Psoas muscle (tissue), 8 donors: ENCODE measurements around the gene ZBTB17. TPM values are rescaled to one million over a fixed set of nuclear protein-coding genes. Genes with fewer than 3 reads are reported as not detected.

Source experiments
- ATAC-seq, 4 donors: fragments of 200-7000 bp; cut with Tn5 transposase; one replicate each; pipeline ENCODE4 v1.9.1; 2020; ENCODE audit warnings: moderate library complexity in 3 of 4, mild to moderate bottlenecking in 2 of 4
- DNase-seq, 2 donors: peaks; one replicate each; pipeline ENCODE4 v3.0.0-alpha.2; 2020
- H3K27ac ChIP-seq: fragments of 200-600 bp; one replicate; pipeline ENCODE4 v1.8.0; 2022
- H3K27me3 ChIP-seq, 3 donors: fragments of 200-600 bp in 1 of 3; one replicate each; pipeline versions ENCODE4 v1.6.1 to v1.8.0; 2013 to 2022; ENCODE audit warnings: low read length in 2 of 3, mild to moderate bottlenecking in 2 of 3, moderate library complexity in 1 of 3; ENCODE audit not compliant: insufficient read depth in 3 of 3
- H3K36me3 ChIP-seq, 2 donors: fragments of 200-600 bp in 1 of 2; one replicate each; pipeline versions ENCODE4 v1.6.1 to v1.8.0; 2013 to 2022; ENCODE audit warnings: low read depth in 1 of 2, mild to moderate bottlenecking in 1 of 2, moderate library complexity in 1 of 2; ENCODE audit not compliant: insufficient read depth in 1 of 2
- H3K4me1 ChIP-seq: fragments of 200-600 bp; one replicate; pipeline ENCODE4 v1.8.0; 2022
- H3K4me3 ChIP-seq: fragments of 200-600 bp; one replicate; pipeline ENCODE4 v1.8.0; 2022; ENCODE audit warnings: mild to moderate bottlenecking
- H3K9me3 ChIP-seq: fragments of 200-600 bp; one replicate; pipeline ENCODE4 v1.8.0; 2022
- WGBS, 3 donors: extraction: QIAGEN DNeasy Blood & Tissue Kit; methylation state at CpG; one replicate each; pipeline versions ENCODE4 v1.1.6 to v1.1.7; 2013; 5-methylcytosine and 5-hydroxymethylcytosine counted together
- intact Hi-C, 2 donors: fragments of 100-400 bp; cut with DNase I; formaldehyde crosslinking; loops; one replicate each; pipeline versions ENCODE4 v1.11.0 to v1.14.2; 2022
- polyA plus RNA-seq, 3 donors: library from polyadenylated mRNA; stranded (reverse); fragments of 200-250 nt; gene quantifications; one replicate each; pipeline ENCODE4 v1.2.3, GENCODE V29; 2013
- total RNA-seq, 4 donors: library from RNA; stranded (reverse); fragmentation: NEBNext Ultra II Directional in 2 of 4; extraction: Animal tissue kit (Norgen Biotek cat#: 25700) in 2 of 4; gene quantifications; one replicate each; pipeline versions ENCODE4 v1.2.1 to v1.2.4, GENCODE V29; 2021 to 2023
- TF ChIP-seq, protein P1 (sequence below): fragments of 200-600 bp; IDR thresholded peaks from one replicate; pipeline ENCODE4 v1.8.0; 2022; ENCODE audit warnings: antibody characterized with exemption
- donor health status: healthy with polysubstance abuse.
- donor health status: DM: no; HTN: no; CAD: no; lungs with moderate emphysema.
- donor health status: Bipolar disorder and iron deficiency.
- donor health status: healthy.
- donor health status: DM: yes; HTN: yes; CAD: no.
- donor health status: DM: no; HTN: no; CAD: no.
- donor health status: DM: no; HTN: no; CAD: no.
- donor health status: DM: yes; HTN: yes; CAD: no.

The ZBTB17 gene
- total and polyA plus RNA-seq, 7 donors: 23.5 to 44.3 (median 29.5) TPM

- no peaks in the 10 kb centered on the region for H3K9me3 ChIP-seq
- intact Hi-C loops: no loop called here
- WGBS, 3 donors: 53 to 72% (median 57%) methylated on average over 6 of the region's 6 CpGs
- DNase-seq (peak; percentile 30 to 63), ATAC-seq (no peak)
- peak overlapping the region; percentile 100 for H3K27ac ChIP-seq
- no peaks in the 10 kb centered on the region for H3K36me3 ChIP-seq
- TF ChIP-seq, protein P1, sequence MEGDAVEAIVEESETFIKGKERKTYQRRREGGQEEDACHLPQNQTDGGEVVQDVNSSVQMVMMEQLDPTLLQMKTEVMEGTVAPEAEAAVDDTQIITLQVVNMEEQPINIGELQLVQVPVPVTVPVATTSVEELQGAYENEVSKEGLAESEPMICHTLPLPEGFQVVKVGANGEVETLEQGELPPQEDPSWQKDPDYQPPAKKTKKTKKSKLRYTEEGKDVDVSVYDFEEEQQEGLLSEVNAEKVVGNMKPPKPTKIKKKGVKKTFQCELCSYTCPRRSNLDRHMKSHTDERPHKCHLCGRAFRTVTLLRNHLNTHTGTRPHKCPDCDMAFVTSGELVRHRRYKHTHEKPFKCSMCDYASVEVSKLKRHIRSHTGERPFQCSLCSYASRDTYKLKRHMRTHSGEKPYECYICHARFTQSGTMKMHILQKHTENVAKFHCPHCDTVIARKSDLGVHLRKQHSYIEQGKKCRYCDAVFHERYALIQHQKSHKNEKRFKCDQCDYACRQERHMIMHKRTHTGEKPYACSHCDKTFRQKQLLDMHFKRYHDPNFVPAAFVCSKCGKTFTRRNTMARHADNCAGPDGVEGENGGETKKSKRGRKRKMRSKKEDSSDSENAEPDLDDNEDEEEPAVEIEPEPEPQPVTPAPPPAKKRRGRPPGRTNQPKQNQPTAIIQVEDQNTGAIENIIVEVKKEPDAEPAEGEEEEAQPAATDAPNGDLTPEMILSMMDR: no peak
- no peak overlapping the region for H3K4me3 ChIP-seq
- H3K27me3 ChIP-seq: no peaks in the 10 kb centered on the region
- peaks cover 32% of the 10 kb centered on the region for H3K4me1 ChIP-seq
Observed at GRCh38 chr1:16020325-16020724, 44.4 kb upstream of the ZBTB17 start.

DNA sequence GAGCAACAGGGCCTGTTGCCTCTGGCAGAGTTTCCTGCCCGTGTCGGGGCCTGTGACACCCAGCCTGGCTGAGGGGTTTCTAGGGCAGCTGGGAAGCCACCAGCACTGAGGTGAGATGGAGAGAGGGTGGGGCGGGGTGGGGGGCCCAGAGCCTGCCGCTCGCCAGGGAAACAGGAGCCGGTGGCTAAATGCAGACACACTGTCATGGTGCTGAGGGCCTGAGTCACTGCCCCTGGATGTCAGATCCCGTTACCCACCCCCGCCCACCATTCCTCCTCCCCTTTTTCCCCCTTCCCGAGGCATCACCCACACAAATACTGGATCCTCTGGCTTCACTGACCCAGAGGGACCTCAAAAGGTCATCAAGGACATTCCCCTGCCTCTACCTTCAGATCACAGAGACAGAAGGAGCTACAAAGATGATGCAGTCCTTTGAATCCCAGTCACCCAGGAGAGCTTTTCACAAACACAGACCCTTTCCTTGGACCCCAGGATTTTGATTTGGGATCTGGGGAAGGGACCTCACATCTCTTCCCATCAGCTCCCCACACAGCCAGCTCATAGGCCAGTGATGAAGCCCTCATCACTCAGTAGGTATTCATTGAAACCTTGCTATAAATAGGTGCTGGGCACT, 43.9 kb upstream of the ZBTB17 start:
- WGBS, 3 donors: 12 to 38% (median 34%) methylated on average over 9 of the region's 9 CpGs
- TF ChIP-seq, protein P1: no peak
- peak overlapping the region; percentile 100 for H3K27ac ChIP-seq
- H3K36me3 ChIP-seq: no peaks in the 10 kb centered on the region
- intact Hi-C loops: no loop called here
- H3K9me3 ChIP-seq: no peaks in the 10 kb centered on the region
- peak overlapping the region; percentile 84 for H3K4me3 ChIP-seq
- H3K4me1 ChIP-seq: peaks cover 38% of the 10 kb centered on the region
- DNase-seq (peak; percentile 81 to 95), ATAC-seq (peak; percentile 43 to 60 (median 49))
- no peaks in the 10 kb centered on the region for H3K27me3 ChIP-seq

DNA sequence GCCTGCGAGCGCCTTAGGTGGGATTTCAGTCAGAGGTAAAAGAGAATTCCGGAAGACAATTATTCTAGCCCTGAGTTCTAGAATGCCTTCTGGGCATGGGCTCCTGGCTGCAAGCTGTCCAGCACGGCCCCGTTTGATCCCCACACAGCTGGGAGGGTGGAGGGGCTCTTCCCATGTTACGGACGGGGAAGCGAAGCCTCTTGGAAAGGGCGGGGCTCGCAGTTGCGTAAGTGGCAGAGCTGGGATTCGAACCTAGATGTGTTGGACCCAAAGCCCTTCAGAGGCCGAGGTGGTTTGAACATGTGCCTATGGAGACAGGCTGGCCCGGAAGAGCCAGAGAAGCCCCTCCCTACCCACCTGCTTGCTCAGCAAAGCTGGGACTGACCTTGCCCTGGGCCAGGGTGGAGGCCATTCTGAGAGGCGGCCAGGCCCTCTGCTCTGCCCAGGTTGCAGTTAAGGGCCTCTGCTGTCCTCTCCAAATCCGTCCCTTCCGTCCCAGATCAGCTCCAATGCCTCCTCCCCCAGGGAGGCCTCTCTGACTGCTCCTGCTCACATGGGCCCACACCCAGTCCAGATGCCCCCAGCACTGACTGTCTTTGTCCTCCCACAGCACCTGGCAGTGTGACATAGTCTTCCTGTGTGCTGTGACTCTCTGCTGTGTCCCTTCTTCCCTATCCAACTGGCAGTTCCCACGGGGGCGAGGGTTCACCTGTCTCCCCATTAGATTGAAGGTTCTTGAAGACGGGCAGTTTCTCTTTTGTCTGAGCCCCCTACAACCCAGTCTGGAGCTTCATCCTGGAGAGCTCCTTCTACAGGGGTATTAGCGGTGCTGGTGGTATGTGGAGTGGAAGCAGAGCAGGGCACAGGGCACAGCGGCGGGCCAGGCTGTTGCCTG, 43.1 kb upstream of the ZBTB17 start:
- peak overlapping the region; percentile 84 for H3K4me3 ChIP-seq
- ATAC-seq (peak; percentile 20 to 41 (median 29)), DNase-seq (peak; percentile 63 to 86)
- peak overlapping the region; percentile 100 for H3K27ac ChIP-seq
- H3K9me3 ChIP-seq: no peaks in the 10 kb centered on the region
- TF ChIP-seq, protein P1: no peak
- H3K4me1 ChIP-seq: peaks cover 45% of the 10 kb centered on the region
- H3K27me3 ChIP-seq: no peaks in the 10 kb centered on the region
- H3K36me3 ChIP-seq: no peaks in the 10 kb centered on the region
- intact Hi-C loops: no loop called here
- WGBS, 3 donors: 29 to 39% (median 30%) methylated on average over 23 of the region's 23 CpGs

GRCh38 chr1:16018308-16018707, 42.4 kb upstream of the ZBTB17 start:
- intact Hi-C loops: no loop called here
- WGBS, 3 donors: 8 to 38% (median 13%) methylated on average over 4 of the region's 4 CpGs
- TF ChIP-seq, protein P1: no peak
- DNase-seq: peak; percentile 37 to 71
- Histone ChIP-seq H3K36me3 (no peaks in the 10 kb centered on the region), H3K4me3 (peak overlapping the region; percentile 84), H3K9me3 (no peaks in the 10 kb centered on the region), H3K27me3 (no peaks in the 10 kb centered on the region), H3K4me1 (peaks cover 52% of the 10 kb centered on the region), H3K27ac (peak overlapping the region; percentile 100)
- ATAC-seq: peak in 3 of 4 donors; percentile 1 to 4 (median 3)
